ENCODE measurements around the gene SCARB2. TPM values are rescaled to one million over a fixed set of nuclear protein-coding genes. Genes with fewer than 3 reads are reported as not detected.

Gene SCARB2
- total RNA-seq, 1 experiment from 2014 or later: 51.3 TPM

- Histone ChIP-seq H3K36me3 (ENCODE audit: control insufficient read depth in 1 of 2, insufficient read depth in 2 of 2, low read length in 2 of 2) (no peaks in the 10 kb centered on the region), H3K79me2 (ENCODE audit: insufficient read depth, low read length) (peaks cover 71% of the 10 kb centered on the region), H3K9me2 (ENCODE audit: insufficient read depth) (no peaks in the 10 kb centered on the region), H3K4me2 (ENCODE audit: low read length) (no peak overlapping the region), H3K4me1 (ENCODE audit: control insufficient read depth in 1 of 2, insufficient read depth in 2 of 2, low read length in 2 of 2) (peaks cover 18 to 35% of the 10 kb centered on the region in 2 experiments; a peak in 3 of 4 replicates), H3K4me3 (replicated peaks in 1 of 2; ENCODE audit: low read depth in 1 of 2, low read length in 2 of 2) (no peak overlapping the region), H3K27me3 (ENCODE audit: insufficient read depth, low read length) (no peaks in the 10 kb centered on the region), H2AFZ (ENCODE audit: low read depth, low read length, poor library complexity, severe bottlenecking) (no peak overlapping the region), H4K20me1 (ENCODE audit: insufficient read depth) (no peaks in the 10 kb centered on the region), H3K27ac (ENCODE audit: low read depth, low read length) (no peak overlapping the region), H3K9me3 (ENCODE audit: control insufficient read depth in 1 of 2, insufficient read depth in 1 of 2, low read depth in 1 of 2, low read length in 2 of 2) (no peaks in the 10 kb centered on the region), H3K9ac (ENCODE audit: low read length) (no peak overlapping the region)
- ChIA-PET CTCF (interaction anchor here (0.6 to 1.6 kb wide), 3 partner anchors 10 to 168 kb away, joined by 3 to 4 read pairs (median 4); no protein-coding TSS in a partner anchor), RAD21 (ENCODE audit: low non-redundant PET in 1 of 2, low total read pairs in 2 of 2, uncharacterized antibody in 2 of 2, unreplicated experiment in 2 of 2) (no interaction called here), POLR2A (no interaction called here)
- TF ChIP-seq EZH2phosphoT487 (IDR thresholded peaks at IDR 0.05; ENCODE audit: borderline replicate concordance): no peak
- no peak for TF ChIP-seq REST (IDR thresholded peaks at IDR 0.05; ENCODE audit: low read depth)
- TF ChIP-seq ZFX (IDR thresholded peaks at IDR 0.05): no peak
- TF ChIP-seq SP1 (IDR thresholded peaks at IDR 0.05; ENCODE audit: low read depth): no peak
- TF ChIP-seq CTCF (IDR thresholded peaks at IDR 0.05 in 2 of 3, conservative IDR thresholded peaks at IDR 0.05 in 1 of 3; ENCODE audit: borderline replicate concordance in 1 of 3, insufficient read depth in 1 of 3, low read depth in 2 of 3, low read length in 2 of 3): no peak
- no peak for TF ChIP-seq TCF7L2 (IDR thresholded peaks at IDR 0.05; ENCODE audit: borderline replicate concordance, extremely low read depth, insufficient read depth, insufficient read length)
- no peak for TF ChIP-seq ZNF274 (IDR thresholded peaks at IDR 0.05; ENCODE audit: low read depth, low read length)
- no peak for TF ChIP-seq MAX (IDR thresholded peaks at IDR 0.05)
- no TSS peak for BruUV-seq (replicated peaks)
- intact Hi-C loops (cut with micrococcal nuclease): no loop called here
- ATAC-seq: no peak
- no peak for DNase-seq (ENCODE audit: low read depth, low spot score)
Measured at GRCh38 chr4:76210452-76210851, 3.2 kb downstream of the SCARB2 start.

Data from HCT116 (cell line).